ENCODE data around the gene CEACAM4. TPM values are rescaled to one million over a fixed set of nuclear protein-coding genes. Genes with fewer than 3 reads are reported as not detected.

The CEACAM4 gene
- total and polyA plus RNA-seq, 2 donors (not counting 1 experiment from before 2014, with no cell fraction given): not detected

GRCh38 chr19:41587101-41587837 is 39.6 kb downstream of the CEACAM4 start:
- no peaks in the 10 kb centered on the region for H3K79me2 ChIP-seq (ENCODE audit: control insufficient read depth, insufficient read depth, low read length)
- no peaks in the 10 kb centered on the region for H3K9me3 ChIP-seq (ENCODE audit: control insufficient read depth, insufficient read depth, low read depth, low read length)
- no peak overlapping the region for H2AFZ ChIP-seq (ENCODE audit: low read length)
- no peak overlapping the region for H3K4me2 ChIP-seq (ENCODE audit: extremely low read depth, insufficient read depth, low read length)
- no peak overlapping the region for H3K9ac ChIP-seq (ENCODE audit: insufficient read depth, low read length)
- TF ChIP-seq EZH2 (IDR thresholded peaks at IDR 0.05; ENCODE audit: low read length, missing control alignments): no peak
- TF ChIP-seq, protein P1, sequence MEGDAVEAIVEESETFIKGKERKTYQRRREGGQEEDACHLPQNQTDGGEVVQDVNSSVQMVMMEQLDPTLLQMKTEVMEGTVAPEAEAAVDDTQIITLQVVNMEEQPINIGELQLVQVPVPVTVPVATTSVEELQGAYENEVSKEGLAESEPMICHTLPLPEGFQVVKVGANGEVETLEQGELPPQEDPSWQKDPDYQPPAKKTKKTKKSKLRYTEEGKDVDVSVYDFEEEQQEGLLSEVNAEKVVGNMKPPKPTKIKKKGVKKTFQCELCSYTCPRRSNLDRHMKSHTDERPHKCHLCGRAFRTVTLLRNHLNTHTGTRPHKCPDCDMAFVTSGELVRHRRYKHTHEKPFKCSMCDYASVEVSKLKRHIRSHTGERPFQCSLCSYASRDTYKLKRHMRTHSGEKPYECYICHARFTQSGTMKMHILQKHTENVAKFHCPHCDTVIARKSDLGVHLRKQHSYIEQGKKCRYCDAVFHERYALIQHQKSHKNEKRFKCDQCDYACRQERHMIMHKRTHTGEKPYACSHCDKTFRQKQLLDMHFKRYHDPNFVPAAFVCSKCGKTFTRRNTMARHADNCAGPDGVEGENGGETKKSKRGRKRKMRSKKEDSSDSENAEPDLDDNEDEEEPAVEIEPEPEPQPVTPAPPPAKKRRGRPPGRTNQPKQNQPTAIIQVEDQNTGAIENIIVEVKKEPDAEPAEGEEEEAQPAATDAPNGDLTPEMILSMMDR (conservative IDR thresholded peaks at IDR 0.05 in 1 of 2, IDR thresholded peaks at IDR 0.05 in 1 of 2; ENCODE audit: low read depth in 1 of 2, low read length in 2 of 2): no peak
- H3K4me3 ChIP-seq (replicated peaks in 1 of 4; ENCODE audit: control extremely low read depth in 1 of 4, insufficient read depth in 1 of 4, low read depth in 3 of 4, low read length in 4 of 4): no peak overlapping the region
- no peaks in the 10 kb centered on the region for H3K27me3 ChIP-seq (ENCODE audit: control insufficient read depth, insufficient read depth, low read length)
- H4K20me1 ChIP-seq (ENCODE audit: control insufficient read depth, extremely low read depth, insufficient read depth, low read length): no peaks in the 10 kb centered on the region
- H3K27ac ChIP-seq (ENCODE audit: insufficient read depth, low read length): no peak overlapping the region
- no peaks in the 10 kb centered on the region for H3K36me3 ChIP-seq (ENCODE audit: control insufficient read depth, insufficient read depth, low read length)
- H3K4me1 ChIP-seq (ENCODE audit: control insufficient read depth, extremely low read depth, insufficient read depth, low read length): no peaks in the 10 kb centered on the region
- no peak for DNase-seq (ENCODE audit: low read depth in 2 of 2)

- H4K20me1 ChIP-seq (ENCODE audit: control insufficient read depth, extremely low read depth, insufficient read depth, low read length): no peaks in the 10 kb centered on the region
- H3K9ac ChIP-seq (ENCODE audit: insufficient read depth, low read length): no peak overlapping the region
- no peak for TF ChIP-seq EZH2 (IDR thresholded peaks at IDR 0.05; ENCODE audit: low read length, missing control alignments)
- TF ChIP-seq, protein P1 (conservative IDR thresholded peaks at IDR 0.05 in 1 of 2, IDR thresholded peaks at IDR 0.05 in 1 of 2; ENCODE audit: low read depth in 1 of 2, low read length in 2 of 2): no peak
- H2AFZ ChIP-seq (ENCODE audit: low read length): no peak overlapping the region
- no peaks in the 10 kb centered on the region for H3K9me3 ChIP-seq (ENCODE audit: control insufficient read depth, insufficient read depth, low read depth, low read length)
- H3K36me3 ChIP-seq (ENCODE audit: control insufficient read depth, insufficient read depth, low read length): no peaks in the 10 kb centered on the region
- H3K27me3 ChIP-seq (ENCODE audit: control insufficient read depth, insufficient read depth, low read length): no peaks in the 10 kb centered on the region
- H3K4me1 ChIP-seq (ENCODE audit: control insufficient read depth, extremely low read depth, insufficient read depth, low read length): no peaks in the 10 kb centered on the region
- no peak overlapping the region for H3K4me3 ChIP-seq (replicated peaks in 1 of 4; ENCODE audit: control extremely low read depth in 1 of 4, insufficient read depth in 1 of 4, low read depth in 3 of 4, low read length in 4 of 4)
- DNase-seq (ENCODE audit: low read depth in 2 of 2): no peak
- no peaks in the 10 kb centered on the region for H3K79me2 ChIP-seq (ENCODE audit: control insufficient read depth, insufficient read depth, low read length)
- H3K27ac ChIP-seq (ENCODE audit: insufficient read depth, low read length): no peak overlapping the region
- no peak overlapping the region for H3K4me2 ChIP-seq (ENCODE audit: extremely low read depth, insufficient read depth, low read length)
These were observed 40.8 kb downstream of the CEACAM4 start for GRCh38 chr19:41586064-41586463.

- TF ChIP-seq EZH2 (IDR thresholded peaks at IDR 0.05; ENCODE audit: low read length, missing control alignments): no peak
- TF ChIP-seq, protein P1 (conservative IDR thresholded peaks at IDR 0.05 in 1 of 2, IDR thresholded peaks at IDR 0.05 in 1 of 2; ENCODE audit: low read depth in 1 of 2, low read length in 2 of 2): no peak
These were observed 41.9 kb downstream of the CEACAM4 start for GRCh38 chr19:41584931-41585330.

More at GRCh38 chr19:41584931-41585330, 41.9 kb downstream of the CEACAM4 start:
- Histone ChIP-seq H2AFZ (ENCODE audit: low read length) (no peak overlapping the region), H3K4me2 (ENCODE audit: extremely low read depth, insufficient read depth, low read length) (no peak overlapping the region), H3K4me1 (ENCODE audit: control insufficient read depth, extremely low read depth, insufficient read depth, low read length) (no peaks in the 10 kb centered on the region), H3K36me3 (ENCODE audit: control insufficient read depth, insufficient read depth, low read length) (no peaks in the 10 kb centered on the region), H3K4me3 (replicated peaks in 1 of 4; ENCODE audit: control extremely low read depth in 1 of 4, insufficient read depth in 1 of 4, low read depth in 3 of 4, low read length in 4 of 4) (no peak overlapping the region), H3K9ac (ENCODE audit: insufficient read depth, low read length) (no peak overlapping the region), H3K27me3 (ENCODE audit: control insufficient read depth, insufficient read depth, low read length) (no peaks in the 10 kb centered on the region), H4K20me1 (ENCODE audit: control insufficient read depth, extremely low read depth, insufficient read depth, low read length) (no peaks in the 10 kb centered on the region), H3K9me3 (ENCODE audit: control insufficient read depth, insufficient read depth, low read depth, low read length) (no peaks in the 10 kb centered on the region), H3K27ac (ENCODE audit: insufficient read depth, low read length) (no peak overlapping the region), H3K79me2 (ENCODE audit: control insufficient read depth, insufficient read depth, low read length) (no peaks in the 10 kb centered on the region)
- no peak for DNase-seq (ENCODE audit: low read depth in 2 of 2)
